ENCODE measurements around the gene MTHFD1L. TPM values are rescaled to one million over a fixed set of nuclear protein-coding genes. Genes with fewer than 3 reads are reported as not detected.
"Not testable (repeated sequence)": the region's sequence is repeated elsewhere in the genome, so short reads cannot be mapped to it uniquely, and the experiment has no call there.

MTHFD1L gene
- total and polyA plus RNA-seq, 7 donors: 0.60 to 17.9 (median 3.0) TPM

DNA sequence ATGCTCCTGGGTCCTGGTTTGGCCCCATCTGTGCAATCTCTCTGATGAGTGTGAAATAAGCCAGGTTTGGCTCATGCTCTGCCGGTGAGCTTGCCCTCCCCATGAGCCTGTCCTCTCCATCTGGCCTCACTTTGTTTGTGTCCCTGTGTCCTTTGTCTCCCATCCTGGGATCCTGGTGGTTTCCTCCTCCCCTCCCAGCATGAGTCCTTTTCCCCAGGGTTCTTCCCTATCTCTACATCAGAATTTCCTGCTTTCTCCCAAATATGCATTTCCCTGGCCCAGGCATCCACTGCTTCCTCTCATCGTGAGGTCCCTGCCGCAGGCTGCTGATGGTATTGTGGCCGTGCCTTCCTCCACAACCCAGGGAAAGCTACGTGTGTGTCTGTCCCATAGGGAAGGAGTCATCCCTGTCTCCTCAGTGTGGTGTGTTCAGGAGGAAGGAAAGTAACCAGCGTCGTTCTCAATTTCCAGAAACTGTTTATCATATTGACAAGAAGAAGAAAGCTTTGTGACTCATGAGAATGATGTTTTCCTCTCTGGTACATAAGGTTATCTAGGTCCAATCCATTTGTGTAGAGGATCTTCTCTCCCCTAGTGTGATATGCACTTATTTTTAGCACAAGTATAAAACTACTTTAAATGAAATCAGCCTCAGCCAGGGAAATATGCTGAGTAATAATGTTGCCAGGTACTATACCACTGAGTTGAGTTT is 180.2 kb downstream of the MTHFD1L start:
- Histone ChIP-seq H3K4me1 (peaks cover 0 to 40% (median 33%) of the 10 kb centered on the region in 4 donors), H3K27ac (peak overlapping the region; percentile 62 to 90 (median 88)), H3K4me3 (peak overlapping the region in 1 of 4 donors; percentile 32)
- H3K27me3 ChIP-seq, H3K9me3 ChIP-seq, H3K36me3 ChIP-seq, DNase-seq: not testable (repeated sequence)
- TF ChIP-seq EP300 (IDR thresholded peaks at IDR 0.05): peak in 3 of 4 donors; percentile 33 to 60 (median 44)
- TF ChIP-seq POLR2AphosphoS5 (IDR thresholded peaks at IDR 0.05): peak in 3 of 4 donors; percentile 50 to 58 (median 57)
- 81% methylated on average over 7 of the region's 7 CpGs for WGBS, 2 donors
- intact Hi-C loops (cut with DNase I): loop anchor here (2.0 to 5.0 kb wide), 2 partner anchors 77 to 195 kb away; no protein-coding TSS in a partner anchor

DNA sequence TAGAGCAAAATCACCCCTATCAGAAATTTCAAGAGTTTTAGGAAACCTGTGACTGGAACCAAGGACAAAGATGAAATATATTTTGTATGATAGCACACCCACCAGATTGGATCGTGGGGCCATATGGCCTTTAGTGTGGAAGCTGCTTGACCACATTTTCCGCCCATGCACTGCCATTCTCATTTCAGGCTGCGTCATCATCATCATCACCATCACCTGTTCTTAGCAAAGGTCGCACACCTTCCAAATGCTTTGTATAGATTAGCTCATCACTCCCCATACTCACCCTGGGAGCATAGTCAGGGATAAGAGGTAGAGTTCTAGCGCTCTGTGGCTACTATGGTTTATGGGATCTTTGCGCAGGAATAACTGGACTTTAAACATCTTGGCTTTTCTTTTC is 185.7 kb downstream of the MTHFD1L start:
- H3K4me3 ChIP-seq: no peak overlapping the region
- intact Hi-C loops (cut with DNase I): no loop called here
- WGBS, 2 donors: 96 to 97% methylated on average over 6 of the region's 6 CpGs
- peaks cover 0 to 15% (median 3%) of the 10 kb centered on the region in 4 donors for H3K4me1 ChIP-seq
- TF ChIP-seq POLR2A (IDR thresholded peaks at IDR 0.05): no peak
- no peak for TF ChIP-seq POLR2AphosphoS5 (IDR thresholded peaks at IDR 0.05)
- TF ChIP-seq EP300 (IDR thresholded peaks at IDR 0.05): no peak
- TF ChIP-seq, protein P1, sequence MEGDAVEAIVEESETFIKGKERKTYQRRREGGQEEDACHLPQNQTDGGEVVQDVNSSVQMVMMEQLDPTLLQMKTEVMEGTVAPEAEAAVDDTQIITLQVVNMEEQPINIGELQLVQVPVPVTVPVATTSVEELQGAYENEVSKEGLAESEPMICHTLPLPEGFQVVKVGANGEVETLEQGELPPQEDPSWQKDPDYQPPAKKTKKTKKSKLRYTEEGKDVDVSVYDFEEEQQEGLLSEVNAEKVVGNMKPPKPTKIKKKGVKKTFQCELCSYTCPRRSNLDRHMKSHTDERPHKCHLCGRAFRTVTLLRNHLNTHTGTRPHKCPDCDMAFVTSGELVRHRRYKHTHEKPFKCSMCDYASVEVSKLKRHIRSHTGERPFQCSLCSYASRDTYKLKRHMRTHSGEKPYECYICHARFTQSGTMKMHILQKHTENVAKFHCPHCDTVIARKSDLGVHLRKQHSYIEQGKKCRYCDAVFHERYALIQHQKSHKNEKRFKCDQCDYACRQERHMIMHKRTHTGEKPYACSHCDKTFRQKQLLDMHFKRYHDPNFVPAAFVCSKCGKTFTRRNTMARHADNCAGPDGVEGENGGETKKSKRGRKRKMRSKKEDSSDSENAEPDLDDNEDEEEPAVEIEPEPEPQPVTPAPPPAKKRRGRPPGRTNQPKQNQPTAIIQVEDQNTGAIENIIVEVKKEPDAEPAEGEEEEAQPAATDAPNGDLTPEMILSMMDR (IDR thresholded peaks at IDR 0.05): no peak
- no peaks in the 10 kb centered on the region for H3K27me3 ChIP-seq
- H3K27ac ChIP-seq: no peak overlapping the region
- no peaks in the 10 kb centered on the region for H3K36me3 ChIP-seq
- H3K9me3 ChIP-seq: no peaks in the 10 kb centered on the region
- no peak for DNase-seq

DNA sequence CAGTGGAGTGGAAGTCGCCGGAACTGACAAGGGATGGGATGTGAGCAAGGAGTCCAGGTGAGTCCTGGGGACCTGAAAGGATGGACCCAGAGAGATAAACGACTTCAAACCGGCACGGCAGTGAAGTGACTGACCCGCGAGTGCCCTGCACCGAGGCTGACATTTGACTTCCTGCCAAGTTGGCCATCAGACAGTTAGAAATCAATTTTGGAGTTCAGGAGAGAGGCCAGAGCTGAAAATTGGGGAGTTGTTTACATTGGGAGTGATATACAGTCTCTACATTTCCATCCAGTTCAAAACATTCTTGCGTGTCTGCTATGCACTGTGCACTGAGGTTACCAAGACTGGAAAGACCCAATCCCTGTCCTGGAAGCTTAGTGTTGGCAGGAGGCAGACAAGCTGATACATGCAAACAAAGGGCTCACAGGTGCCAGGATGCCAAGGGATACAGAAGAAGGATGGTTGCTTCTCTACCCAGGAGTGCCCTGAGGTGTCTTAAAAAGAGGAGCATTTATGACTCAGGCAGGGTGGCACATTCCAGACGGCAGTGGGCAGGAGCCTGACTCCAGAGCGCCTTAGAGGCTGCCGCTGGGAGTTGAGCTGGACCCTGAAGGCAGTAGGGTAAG is 186.6 kb downstream of the MTHFD1L start:
- intact Hi-C loops (cut with DNase I): no loop called here
- 87 to 93% methylated on average over 12 of the region's 12 CpGs for WGBS, 2 donors
- peaks cover 0 to 15% (median 3%) of the 10 kb centered on the region in 4 donors for H3K4me1 ChIP-seq
- TF ChIP-seq POLR2A (IDR thresholded peaks at IDR 0.05) (no peak), EP300 (IDR thresholded peaks at IDR 0.05) (no peak), POLR2AphosphoS5 (IDR thresholded peaks at IDR 0.05) (no peak)
- TF ChIP-seq, protein P1 (IDR thresholded peaks at IDR 0.05): no peak
- no peak overlapping the region for H3K4me3 ChIP-seq
- no peaks in the 10 kb centered on the region for H3K9me3 ChIP-seq
- H3K36me3 ChIP-seq: no peaks in the 10 kb centered on the region
- no peaks in the 10 kb centered on the region for H3K27me3 ChIP-seq
- DNase-seq: no peak
- no peak overlapping the region for H3K27ac ChIP-seq

DNA sequence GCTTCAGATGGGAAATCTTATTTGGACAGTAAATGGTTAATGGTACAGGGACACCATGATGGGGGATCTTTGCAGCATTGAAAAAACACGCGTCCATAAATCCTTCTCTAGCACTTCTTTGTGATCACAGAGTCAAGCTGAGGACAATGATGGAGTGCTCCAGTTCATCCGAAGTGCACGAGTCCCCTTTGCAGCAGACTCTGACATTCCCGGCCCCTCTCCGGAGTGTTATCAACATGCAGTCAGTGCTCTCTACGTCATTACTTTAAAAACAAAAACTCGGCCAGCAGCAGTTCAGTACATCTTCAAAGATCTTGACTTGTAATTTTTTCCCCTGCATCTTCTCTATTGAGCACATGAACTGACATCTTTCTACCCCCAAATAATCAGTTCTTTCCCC is 188.8 kb downstream of the MTHFD1L start:
- H3K27me3 ChIP-seq: no peaks in the 10 kb centered on the region
- peak overlapping the region in 1 of 4 donors; percentile 35 for H3K27ac ChIP-seq
- H3K4me1 ChIP-seq: peaks cover 0 to 25% (median 6%) of the 10 kb centered on the region in 4 donors
- no peaks in the 10 kb centered on the region for H3K36me3 ChIP-seq
- H3K9me3 ChIP-seq: no peaks in the 10 kb centered on the region
- H3K4me3 ChIP-seq: no peak overlapping the region
- intact Hi-C loops (cut with DNase I): no loop called here
- WGBS, 2 donors: 73 to 84% methylated on average over 8 of the region's 8 CpGs
- DNase-seq: no peak
- TF ChIP-seq EP300 (IDR thresholded peaks at IDR 0.05) (peak in 1 of 4 donors; percentile 49), POLR2AphosphoS5 (IDR thresholded peaks at IDR 0.05) (peak in 2 of 4 donors; percentile 37 to 49), POLR2A (IDR thresholded peaks at IDR 0.05) (no peak)
- TF ChIP-seq, protein P1 (IDR thresholded peaks at IDR 0.05): no peak

DNA sequence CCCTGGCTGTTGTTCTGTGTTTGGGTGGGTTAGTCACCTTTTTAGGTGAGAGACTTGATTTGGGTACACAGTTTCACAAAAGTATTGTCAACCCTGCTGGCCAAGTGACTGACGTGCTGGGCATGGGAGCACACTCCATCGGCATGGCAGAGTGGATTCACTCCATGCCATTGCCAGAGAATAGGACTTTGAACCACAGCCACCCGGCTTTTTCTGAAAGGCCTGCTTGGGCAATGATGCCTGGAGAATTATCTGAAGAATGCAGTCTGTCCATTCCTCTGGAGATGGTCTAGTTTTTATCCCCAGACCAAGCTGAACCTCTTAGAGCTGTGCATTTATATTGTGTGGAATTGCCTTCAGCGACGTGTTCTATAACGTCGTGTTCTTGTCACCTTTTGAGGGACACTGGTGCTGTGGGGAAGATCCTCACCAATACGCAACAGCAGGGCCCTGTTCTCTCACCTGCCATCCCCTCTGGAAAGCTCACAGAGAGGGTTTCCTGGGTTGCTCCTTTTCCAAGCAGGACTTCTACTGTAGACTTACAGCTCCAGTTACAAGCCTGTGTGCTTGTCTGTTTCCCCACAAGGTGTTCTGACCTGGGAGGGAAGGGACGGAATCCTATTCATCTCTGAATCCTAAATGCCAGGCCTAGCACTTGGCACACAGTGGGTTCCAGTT is 190.9 kb downstream of the MTHFD1L start:
- Histone ChIP-seq H3K4me1 (peaks cover 0 to 36% (median 6%) of the 10 kb centered on the region in 4 donors), H3K27ac (peak overlapping the region in 1 of 4 donors; percentile 35)
- WGBS, 2 donors: 94 to 95% methylated on average over 9 of the region's 9 CpGs

More for the DNA sequence above, 190.9 kb downstream of the MTHFD1L start:
- no peaks in the 10 kb centered on the region for H3K27me3 ChIP-seq
- intact Hi-C loops (cut with DNase I): no loop called here
- no peaks in the 10 kb centered on the region for H3K36me3 ChIP-seq
- H3K4me3 ChIP-seq: no peak overlapping the region
- H3K9me3 ChIP-seq: no peaks in the 10 kb centered on the region
- no peak for DNase-seq
- no peak for TF ChIP-seq EP300 (IDR thresholded peaks at IDR 0.05)
- TF ChIP-seq, protein P1 (IDR thresholded peaks at IDR 0.05): no peak
- no peak for TF ChIP-seq POLR2A (IDR thresholded peaks at IDR 0.05)
- TF ChIP-seq POLR2AphosphoS5 (IDR thresholded peaks at IDR 0.05): no peak
